GDM1 (cell line): Measurements from ENCODE around the gene MAP3K7.
A peak's percentile ranks its signal among the peaks of the same experiment; 100 is the strongest.
"Not testable (repeated sequence)": the region's sequence is repeated elsewhere in the genome, so short reads cannot be mapped to it uniquely, and the experiment has no call there.

Source experiments
- DNase-seq: peaks from one replicate; lab custom pipeline; 2025; lab: John Stamatoyannopoulos, UW

The MAP3K7 gene

GRCh38 chr6:90578894-90579549, 7.8 kb downstream of the MAP3K7 start:
- DNase-seq: no peak

- DNase-seq: no peak
These were observed 11.6 kb downstream of the MAP3K7 start for GRCh38 chr6:90575267-90575666.

GRCh38 chr6:90574610-90575009, 12.3 kb downstream of the MAP3K7 start:
- no peak for DNase-seq

GRCh38 chr6:90573624-90574023, 13.2 kb downstream of the MAP3K7 start:
- peak; percentile 39 for DNase-seq

GRCh38 chr6:90572856-90573255, 14.0 kb downstream of the MAP3K7 start:
- DNase-seq: no peak

GRCh38 chr6:90569223-90569622, 17.6 kb downstream of the MAP3K7 start:
- no peak for DNase-seq

- not testable (repeated sequence) for DNase-seq
These were observed 19.2 kb downstream of the MAP3K7 start for GRCh38 chr6:90567682-90568081.

GRCh38 chr6:90562341-90562740, 24.5 kb downstream of the MAP3K7 start:
- DNase-seq: not testable (repeated sequence)

GRCh38 chr6:90559931-90560330, 26.9 kb downstream of the MAP3K7 start:
- DNase-seq: no peak

GRCh38 chr6:90557006-90557405, 29.9 kb downstream of the MAP3K7 start:
- no peak for DNase-seq

- DNase-seq: no peak
These were observed 38.9 kb downstream of the MAP3K7 start for GRCh38 chr6:90547991-90548390.

- no peak for DNase-seq
These were observed 39.8 kb downstream of the MAP3K7 start for GRCh38 chr6:90547079-90547478.

- no peak for DNase-seq
These were observed 41.4 kb downstream of the MAP3K7 start for GRCh38 chr6:90545448-90545847.

- no peak for DNase-seq
These were observed 42.1 kb downstream of the MAP3K7 start for GRCh38 chr6:90544741-90545140.

- no peak for DNase-seq
These were observed 42.8 kb downstream of the MAP3K7 start for GRCh38 chr6:90544081-90544480.

GRCh38 chr6:90541221-90541620, 45.7 kb downstream of the MAP3K7 start:
- no peak for DNase-seq

- DNase-seq: no peak
These were observed 48.4 kb downstream of the MAP3K7 start for GRCh38 chr6:90538278-90539046.

GRCh38 chr6:90537723-90538258, 49.1 kb downstream of the MAP3K7 start:
- DNase-seq: no peak

GRCh38 chr6:90537027-90537426, 49.8 kb downstream of the MAP3K7 start:
- DNase-seq: no peak

- no peak for DNase-seq
These were observed 50.4 kb downstream of the MAP3K7 start for GRCh38 chr6:90536520-90536919.

GRCh38 chr6:90534337-90535025, 52.4 kb downstream of the MAP3K7 start:
- DNase-seq: no peak

GRCh38 chr6:90533615-90534336, 53.1 kb downstream of the MAP3K7 start:
- DNase-seq: no peak
